ENCODE data around the gene TRIAP1.
A peak's percentile ranks its signal among the peaks of the same experiment; 100 is the strongest.

Gene TRIAP1

DNA sequence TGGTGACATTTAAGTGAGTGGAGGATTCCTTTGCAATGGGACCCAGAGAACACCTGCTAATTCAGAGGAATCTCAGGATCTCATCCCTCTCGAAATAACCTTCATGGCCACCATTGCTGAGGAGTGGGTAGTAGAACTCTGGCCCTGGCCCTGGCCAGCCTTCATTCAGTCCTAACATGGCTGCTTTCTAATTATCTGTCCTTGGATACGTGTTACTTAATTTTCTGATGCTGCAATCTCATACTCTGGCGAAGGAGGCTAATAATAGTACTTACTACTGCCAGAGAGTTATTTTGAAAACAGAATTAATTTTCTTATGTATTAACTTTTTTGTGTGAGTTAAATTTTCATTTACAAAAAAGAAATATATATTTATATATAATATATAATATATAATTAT is 20.4 kb downstream of the TRIAP1 start:
- Histone ChIP-seq H3K4me3 (ENCODE audit: low read depth, low read length) (no peak overlapping the region), H3K9ac (ENCODE audit: low read depth, low read length) (no peak overlapping the region), H3K27ac (ENCODE audit: low read depth, low read length) (no peak overlapping the region), H3K4me1 (ENCODE audit: control insufficient read depth, insufficient read depth, low read length) (no peaks in the 10 kb centered on the region), H3K27me3 (ENCODE audit: control insufficient read depth, insufficient read depth, low read length) (no peaks in the 10 kb centered on the region), H3K9me3 (ENCODE audit: control insufficient read depth, insufficient read depth, low read length) (no peaks in the 10 kb centered on the region), H3K36me3 (ENCODE audit: control insufficient read depth, insufficient read depth, low read length) (no peaks in the 10 kb centered on the region)

DNA sequence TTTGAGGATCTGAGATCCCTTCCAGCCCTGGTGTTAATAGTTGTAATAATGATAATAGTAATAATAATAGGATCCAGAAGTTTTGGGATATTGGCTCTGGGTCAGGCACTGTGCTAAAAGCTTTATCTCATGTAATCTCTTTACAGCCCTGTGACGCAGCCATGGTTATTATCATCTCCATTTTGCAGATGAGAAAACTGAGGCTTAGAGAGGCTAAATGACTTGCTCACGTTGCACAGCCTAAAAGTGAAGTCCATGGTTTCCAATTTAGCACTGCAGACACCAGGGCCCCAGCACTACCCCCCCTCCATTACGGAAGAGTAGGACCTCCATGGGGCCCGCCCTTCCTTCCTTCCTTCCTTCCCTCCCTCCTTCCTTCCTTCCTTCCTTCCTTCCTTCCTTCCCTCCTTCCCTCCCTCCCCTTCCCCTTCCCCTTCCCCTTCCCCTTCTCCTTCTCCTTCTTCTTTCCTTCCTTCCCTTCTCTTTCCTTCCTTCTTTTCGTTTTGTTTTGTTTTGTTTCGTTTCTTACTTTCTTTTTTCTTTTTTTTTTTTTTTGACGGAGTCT is 23.2 kb downstream of the TRIAP1 start:
- Histone ChIP-seq H3K27me3 (ENCODE audit: control insufficient read depth, insufficient read depth, low read length) (no peaks in the 10 kb centered on the region), H3K9ac (ENCODE audit: low read depth, low read length) (no peak overlapping the region), H3K4me1 (ENCODE audit: control insufficient read depth, insufficient read depth, low read length) (no peaks in the 10 kb centered on the region), H3K27ac (ENCODE audit: low read depth, low read length) (no peak overlapping the region), H3K4me3 (ENCODE audit: low read depth, low read length) (no peak overlapping the region), H3K9me3 (ENCODE audit: control insufficient read depth, insufficient read depth, low read length) (no peaks in the 10 kb centered on the region), H3K36me3 (ENCODE audit: control insufficient read depth, insufficient read depth, low read length) (no peaks in the 10 kb centered on the region)

DNA sequence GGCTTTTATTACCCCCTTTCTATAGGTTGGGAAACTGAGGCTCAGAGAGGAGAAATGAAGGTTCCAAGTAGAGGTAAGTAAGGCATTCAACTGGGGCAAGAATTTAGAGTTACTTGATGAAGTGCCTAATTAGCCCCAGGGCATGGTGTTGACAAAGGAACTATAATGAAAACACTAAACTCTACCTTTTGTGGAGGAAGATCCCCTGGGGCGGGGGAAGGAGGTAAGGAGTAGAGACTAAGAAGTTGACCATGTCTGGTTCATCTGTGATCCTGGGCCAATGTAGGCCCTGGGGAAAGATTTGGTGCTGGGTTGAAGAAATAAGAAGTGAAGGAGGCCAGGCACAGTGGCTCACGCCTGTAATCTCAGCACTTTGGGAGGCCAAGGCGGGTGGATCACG is 24.5 kb downstream of the TRIAP1 start:
- Histone ChIP-seq H3K9me3 (ENCODE audit: control insufficient read depth, insufficient read depth, low read length) (no peaks in the 10 kb centered on the region), H3K36me3 (ENCODE audit: control insufficient read depth, insufficient read depth, low read length) (no peaks in the 10 kb centered on the region), H3K27ac (ENCODE audit: low read depth, low read length) (no peak overlapping the region), H3K4me3 (ENCODE audit: low read depth, low read length) (no peak overlapping the region), H3K9ac (ENCODE audit: low read depth, low read length) (no peak overlapping the region), H3K4me1 (ENCODE audit: control insufficient read depth, insufficient read depth, low read length) (no peaks in the 10 kb centered on the region), H3K27me3 (ENCODE audit: control insufficient read depth, insufficient read depth, low read length) (no peaks in the 10 kb centered on the region)

DNA sequence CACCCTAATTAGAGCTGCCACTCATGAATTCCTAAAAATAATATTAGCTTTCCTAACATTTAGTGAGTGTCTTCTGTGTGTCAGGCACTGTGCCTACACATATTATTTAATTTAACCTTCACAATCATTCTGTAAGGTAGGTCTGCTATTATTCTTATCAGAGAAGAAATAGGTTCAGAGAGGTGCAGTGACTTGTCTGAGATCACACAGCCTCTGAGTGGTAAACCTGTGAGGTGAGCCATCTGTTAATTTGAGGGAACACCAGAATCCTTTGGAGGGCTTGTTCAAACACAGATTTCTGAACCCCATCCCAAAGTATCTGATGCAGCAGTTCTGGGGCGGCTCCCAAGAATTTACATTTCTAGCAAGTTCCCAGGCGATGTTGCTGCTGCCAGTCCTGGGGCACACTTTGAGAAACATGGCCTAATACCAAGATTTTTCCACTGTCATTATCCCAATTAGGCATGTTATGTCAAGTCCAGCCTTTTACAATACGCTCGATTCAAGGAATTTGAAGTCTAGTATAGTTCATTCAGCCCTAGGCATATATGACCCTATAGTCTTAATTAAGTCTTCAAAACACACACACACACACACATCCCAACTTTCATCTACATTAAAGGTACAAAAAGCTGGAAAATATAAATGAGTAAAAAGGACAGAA is 28.1 kb downstream of the TRIAP1 start:
- no peak overlapping the region for H3K27ac ChIP-seq (ENCODE audit: low read depth, low read length)
- H3K4me1 ChIP-seq (ENCODE audit: control insufficient read depth, insufficient read depth, low read length), result peaks cover 12% of the 10 kb centered on the region
- no peak overlapping the region for H3K4me3 ChIP-seq (ENCODE audit: low read depth, low read length)
- no peaks in the 10 kb centered on the region for H3K9me3 ChIP-seq (ENCODE audit: control insufficient read depth, insufficient read depth, low read length)
- no peaks in the 10 kb centered on the region for H3K27me3 ChIP-seq (ENCODE audit: control insufficient read depth, insufficient read depth, low read length)
- no peak overlapping the region for H3K9ac ChIP-seq (ENCODE audit: low read depth, low read length)
- no peaks in the 10 kb centered on the region for H3K36me3 ChIP-seq (ENCODE audit: control insufficient read depth, insufficient read depth, low read length)

DNA sequence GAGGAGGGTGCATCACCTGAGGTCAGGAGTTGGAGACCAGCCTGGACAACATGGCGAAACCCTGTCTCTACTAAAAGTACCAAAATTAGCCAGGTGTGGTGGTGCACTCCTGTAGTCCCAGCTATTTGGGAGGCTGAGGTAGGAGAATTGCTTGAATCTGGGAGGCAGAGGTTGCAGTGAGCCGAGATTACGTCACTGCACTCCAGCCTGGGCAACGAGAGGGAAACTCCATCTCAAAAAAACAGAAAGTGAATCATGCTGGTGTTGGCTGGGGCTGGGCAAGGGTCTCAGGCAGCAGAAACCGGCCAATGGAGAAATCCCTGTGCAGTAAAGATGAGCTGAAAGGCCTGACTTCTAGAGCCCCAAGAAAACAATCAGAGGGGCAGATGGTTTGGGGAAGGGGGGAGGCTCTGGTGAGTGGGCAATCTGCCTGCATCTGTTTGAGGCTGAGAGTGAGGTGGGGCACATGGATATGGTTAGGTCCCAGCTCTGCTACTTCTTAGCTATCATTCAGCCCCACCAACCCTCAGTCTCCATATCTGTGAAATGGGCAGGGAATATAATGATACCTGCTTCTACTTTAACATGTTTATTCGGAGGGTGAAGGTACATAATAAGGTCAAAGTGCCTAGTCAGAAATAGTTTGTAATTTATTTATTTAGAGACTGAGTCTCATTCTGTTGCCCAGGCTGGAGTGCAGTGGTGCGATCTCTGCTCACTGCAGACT is 29.5 kb downstream of the TRIAP1 start:
- Histone ChIP-seq H3K9ac (ENCODE audit: low read depth, low read length) (no peak overlapping the region), H3K36me3 (ENCODE audit: control insufficient read depth, insufficient read depth, low read length) (no peaks in the 10 kb centered on the region), H3K4me3 (ENCODE audit: low read depth, low read length) (no peak overlapping the region), H3K27me3 (ENCODE audit: control insufficient read depth, insufficient read depth, low read length) (no peaks in the 10 kb centered on the region), H3K9me3 (ENCODE audit: control insufficient read depth, insufficient read depth, low read length) (no peaks in the 10 kb centered on the region), H3K4me1 (ENCODE audit: control insufficient read depth, insufficient read depth, low read length) (peaks cover 15% of the 10 kb centered on the region), H3K27ac (ENCODE audit: low read depth, low read length) (no peak overlapping the region)

DNA sequence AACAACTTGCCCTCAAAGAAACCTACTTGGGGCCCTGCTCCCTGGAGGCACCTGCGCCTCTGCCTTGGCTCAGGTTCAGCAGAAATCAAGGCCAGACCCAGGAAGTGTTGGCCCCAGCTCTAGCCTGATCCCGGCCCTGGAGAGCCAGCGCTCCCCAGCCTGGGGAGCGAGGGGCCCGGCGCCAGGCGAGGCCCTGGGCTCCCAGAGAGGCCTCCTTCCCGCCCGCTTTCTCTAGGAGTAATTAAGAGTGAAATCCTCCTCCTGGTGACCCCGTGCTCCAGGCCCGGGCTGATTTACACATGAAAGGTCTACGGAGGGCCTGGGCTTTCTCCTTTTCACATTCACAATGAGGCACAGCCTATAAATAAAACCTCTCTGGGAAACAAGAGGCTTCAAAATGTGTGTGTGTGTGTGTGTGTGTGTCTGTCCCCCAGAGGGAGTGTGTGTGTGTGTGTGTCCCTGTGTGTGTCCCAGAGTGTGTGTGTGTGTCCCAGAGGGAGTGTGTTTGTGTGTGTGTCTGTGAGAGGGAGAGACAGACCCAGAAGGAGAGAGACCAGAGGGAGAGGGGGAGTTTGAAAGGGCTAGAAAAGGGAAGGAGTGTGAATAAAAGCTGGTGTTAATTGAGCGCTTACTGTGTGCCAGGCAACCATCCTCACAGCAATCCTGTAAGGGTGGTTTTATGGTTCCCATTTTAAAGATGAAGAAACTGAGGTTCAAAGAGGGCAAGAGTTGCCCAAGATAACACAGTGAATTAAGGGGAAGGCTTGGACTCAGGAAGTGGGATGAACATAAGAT is 32.1 kb downstream of the TRIAP1 start:
- Histone ChIP-seq H3K27ac (ENCODE audit: low read depth, low read length) (peak overlapping the region; percentile 98), H3K4me1 (ENCODE audit: control insufficient read depth, insufficient read depth, low read length) (peaks cover 15% of the 10 kb centered on the region), H3K9me3 (ENCODE audit: control insufficient read depth, insufficient read depth, low read length) (no peaks in the 10 kb centered on the region), H3K9ac (ENCODE audit: low read depth, low read length) (peak overlapping the region; percentile 29), H3K27me3 (ENCODE audit: control insufficient read depth, insufficient read depth, low read length) (no peaks in the 10 kb centered on the region), H3K4me3 (ENCODE audit: low read depth, low read length) (peak overlapping the region; percentile 18; the same call in 1 of the 2 replicates), H3K36me3 (ENCODE audit: control insufficient read depth, insufficient read depth, low read length) (no peaks in the 10 kb centered on the region)

DNA sequence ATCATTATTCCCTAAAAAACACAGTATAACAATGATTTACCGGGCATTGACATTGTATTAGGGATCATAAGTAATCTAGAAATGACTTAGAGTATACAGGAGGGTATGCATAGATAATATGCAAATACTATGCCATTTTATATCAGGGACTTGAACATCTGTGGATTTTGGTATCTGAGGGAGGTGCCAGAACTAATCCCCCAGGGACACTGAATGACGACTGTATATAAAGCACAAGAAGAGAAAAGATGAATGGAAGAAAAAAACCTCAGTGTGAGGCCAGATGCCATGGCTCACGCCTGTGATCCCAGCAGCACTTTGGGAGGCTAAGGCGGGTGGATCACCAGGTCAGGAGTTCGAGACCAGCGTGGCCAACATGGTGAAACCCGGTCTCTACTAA is 33.8 kb downstream of the TRIAP1 start:
- Histone ChIP-seq H3K9ac (ENCODE audit: low read depth, low read length) (no peak overlapping the region), H3K27ac (ENCODE audit: low read depth, low read length) (no peak overlapping the region), H3K4me3 (ENCODE audit: low read depth, low read length) (no peak overlapping the region), H3K4me1 (ENCODE audit: control insufficient read depth, insufficient read depth, low read length) (peaks cover 15% of the 10 kb centered on the region), H3K27me3 (ENCODE audit: control insufficient read depth, insufficient read depth, low read length) (no peaks in the 10 kb centered on the region), H3K36me3 (ENCODE audit: control insufficient read depth, insufficient read depth, low read length) (no peaks in the 10 kb centered on the region), H3K9me3 (ENCODE audit: control insufficient read depth, insufficient read depth, low read length) (no peaks in the 10 kb centered on the region)

DNA sequence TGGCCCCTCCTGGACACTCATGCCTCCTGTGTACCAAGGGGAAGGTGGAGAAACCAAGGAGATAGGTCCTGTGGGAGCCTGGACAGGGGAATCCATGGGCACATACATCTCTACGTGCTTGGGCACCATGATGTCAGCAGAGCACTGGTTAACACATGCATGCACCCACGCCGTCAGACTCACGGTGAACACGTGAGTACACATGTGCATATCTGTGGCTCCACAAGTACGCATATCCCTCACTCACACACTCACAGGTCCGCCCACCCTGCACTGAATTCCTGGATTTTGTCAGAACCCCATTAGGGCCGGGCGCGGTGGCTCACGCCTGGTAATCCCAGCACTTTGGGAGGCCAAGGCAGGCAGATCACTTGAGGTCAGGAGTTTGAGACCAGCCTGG is 37.4 kb downstream of the TRIAP1 start:
- H3K4me3 ChIP-seq (ENCODE audit: low read depth, low read length), result no peak overlapping the region
- H3K9me3 ChIP-seq (ENCODE audit: control insufficient read depth, insufficient read depth, low read length), result no peaks in the 10 kb centered on the region
- no peak overlapping the region for H3K27ac ChIP-seq (ENCODE audit: low read depth, low read length)
- H3K36me3 ChIP-seq (ENCODE audit: control insufficient read depth, insufficient read depth, low read length), result no peaks in the 10 kb centered on the region
- H3K9ac ChIP-seq (ENCODE audit: low read depth, low read length), result no peak overlapping the region
- peaks cover 9% of the 10 kb centered on the region for H3K4me1 ChIP-seq (ENCODE audit: control insufficient read depth, insufficient read depth, low read length)
- H3K27me3 ChIP-seq (ENCODE audit: control insufficient read depth, insufficient read depth, low read length), result no peaks in the 10 kb centered on the region

DNA sequence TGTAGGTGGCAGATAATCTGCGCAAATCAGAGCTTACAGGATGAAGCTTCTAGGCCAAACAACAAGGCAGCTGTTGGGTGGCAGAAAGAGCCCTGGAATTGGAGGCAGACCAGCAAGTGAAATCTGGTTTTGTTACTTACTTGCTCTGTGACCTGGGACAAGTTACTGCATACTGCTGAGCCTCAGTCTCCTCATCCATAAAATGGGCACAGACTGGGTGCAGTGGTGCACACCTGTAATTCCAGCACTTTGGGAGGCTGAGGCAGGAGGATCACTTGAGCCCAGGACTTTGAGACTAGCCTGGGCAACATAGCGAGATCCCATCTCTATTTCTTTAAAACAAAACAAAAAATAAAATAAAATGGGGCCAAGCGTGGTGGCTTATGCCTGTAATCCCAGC is 39.6 kb downstream of the TRIAP1 start:
- Histone ChIP-seq H3K9me3 (ENCODE audit: control insufficient read depth, insufficient read depth, low read length) (no peaks in the 10 kb centered on the region), H3K4me3 (ENCODE audit: low read depth, low read length) (no peak overlapping the region), H3K27me3 (ENCODE audit: control insufficient read depth, insufficient read depth, low read length) (no peaks in the 10 kb centered on the region), H3K9ac (ENCODE audit: low read depth, low read length) (no peak overlapping the region), H3K4me1 (ENCODE audit: control insufficient read depth, insufficient read depth, low read length) (peaks cover 9% of the 10 kb centered on the region), H3K27ac (ENCODE audit: low read depth, low read length) (no peak overlapping the region), H3K36me3 (ENCODE audit: control insufficient read depth, insufficient read depth, low read length) (no peaks in the 10 kb centered on the region)

DNA sequence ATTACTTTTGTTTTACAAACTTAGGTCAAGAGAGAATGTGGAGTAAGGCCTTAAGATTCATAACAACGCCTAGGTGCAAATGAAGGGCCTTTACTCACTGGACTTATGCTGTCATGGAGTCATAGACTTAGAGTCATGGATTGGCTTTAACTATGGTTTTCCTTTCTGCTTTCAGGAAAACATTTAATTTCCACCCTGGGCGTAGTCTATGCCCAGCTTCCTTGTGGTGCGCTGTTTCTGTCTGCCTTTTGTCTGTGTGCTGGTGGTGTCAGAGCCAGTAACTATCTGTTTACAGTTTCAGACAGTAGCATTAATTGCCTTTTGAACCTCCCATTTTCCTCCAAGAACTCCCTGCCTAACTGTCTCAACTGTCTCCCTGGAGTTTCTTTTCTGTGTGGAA is 40.1 kb downstream of the TRIAP1 start:
- no peaks in the 10 kb centered on the region for H3K27me3 ChIP-seq (ENCODE audit: control insufficient read depth, insufficient read depth, low read length)
- H3K4me3 ChIP-seq (ENCODE audit: low read depth, low read length), result no peak overlapping the region
- no peaks in the 10 kb centered on the region for H3K36me3 ChIP-seq (ENCODE audit: control insufficient read depth, insufficient read depth, low read length)
- no peak overlapping the region for H3K27ac ChIP-seq (ENCODE audit: low read depth, low read length)
- H3K9me3 ChIP-seq (ENCODE audit: control insufficient read depth, insufficient read depth, low read length), result no peaks in the 10 kb centered on the region
- peaks cover 9% of the 10 kb centered on the region for H3K4me1 ChIP-seq (ENCODE audit: control insufficient read depth, insufficient read depth, low read length)
- no peak overlapping the region for H3K9ac ChIP-seq (ENCODE audit: low read depth, low read length)

DNA sequence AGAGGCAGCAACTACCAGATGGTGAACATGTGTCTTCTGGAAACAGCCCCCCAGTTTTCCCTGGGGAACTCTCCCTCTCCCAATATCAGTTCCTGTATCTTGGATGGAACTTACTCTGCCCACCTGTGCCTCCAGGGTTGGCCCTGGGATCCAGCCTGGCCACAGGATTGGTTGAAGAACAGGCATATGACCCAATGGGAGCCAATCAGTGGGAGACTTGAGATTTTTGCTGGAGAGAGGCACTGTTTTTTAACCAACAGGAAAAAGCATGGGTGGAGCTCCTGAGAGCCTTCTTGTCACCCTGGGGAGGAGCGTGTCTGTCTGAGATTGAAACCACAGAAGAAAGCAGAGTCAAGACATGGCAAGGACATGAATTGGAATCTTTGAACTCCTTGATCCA is 41.9 kb downstream of the TRIAP1 start:
- no peak overlapping the region for H3K9ac ChIP-seq (ENCODE audit: low read depth, low read length)
- H3K27ac ChIP-seq (ENCODE audit: low read depth, low read length), result no peak overlapping the region
- no peaks in the 10 kb centered on the region for H3K36me3 ChIP-seq (ENCODE audit: control insufficient read depth, insufficient read depth, low read length)
- H3K9me3 ChIP-seq (ENCODE audit: control insufficient read depth, insufficient read depth, low read length), result no peaks in the 10 kb centered on the region
- H3K4me1 ChIP-seq (ENCODE audit: control insufficient read depth, insufficient read depth, low read length), result peaks cover 9% of the 10 kb centered on the region
- H3K4me3 ChIP-seq (ENCODE audit: low read depth, low read length), result no peak overlapping the region
- H3K27me3 ChIP-seq (ENCODE audit: control insufficient read depth, insufficient read depth, low read length), result no peaks in the 10 kb centered on the region
